Right lobe of liver (tissue), 4 donors: ENCODE measurements around the gene SRMS.

Source experiments
- POLR2A ChIP-seq: fragments of 450-650 bp; IDR thresholded peaks from one replicate; pipeline ENCODE4 v1.6.1; 2017; ENCODE audit warnings: antibody characterized with exemption, mild to moderate bottlenecking
- TF ChIP-seq, protein P1 (sequence below), 4 donors: fragments of 200-600 bp in 3 of 4; fragments of 450-650 bp in 1 of 4; IDR thresholded peaks; one replicate each; pipeline versions ENCODE4 v1.5.1 to v1.8.0; 2016 to 2022; ENCODE audit warnings: antibody characterized with exemption in 4 of 4, mild to moderate bottlenecking in 2 of 4
- donor health status: DM: no; HTN: no; CAD: no.
- donor health status: DM: no; HTN: no; CAD: no.
- donor health status: DM: no; HTN: yes; CAD: no.

DNA sequence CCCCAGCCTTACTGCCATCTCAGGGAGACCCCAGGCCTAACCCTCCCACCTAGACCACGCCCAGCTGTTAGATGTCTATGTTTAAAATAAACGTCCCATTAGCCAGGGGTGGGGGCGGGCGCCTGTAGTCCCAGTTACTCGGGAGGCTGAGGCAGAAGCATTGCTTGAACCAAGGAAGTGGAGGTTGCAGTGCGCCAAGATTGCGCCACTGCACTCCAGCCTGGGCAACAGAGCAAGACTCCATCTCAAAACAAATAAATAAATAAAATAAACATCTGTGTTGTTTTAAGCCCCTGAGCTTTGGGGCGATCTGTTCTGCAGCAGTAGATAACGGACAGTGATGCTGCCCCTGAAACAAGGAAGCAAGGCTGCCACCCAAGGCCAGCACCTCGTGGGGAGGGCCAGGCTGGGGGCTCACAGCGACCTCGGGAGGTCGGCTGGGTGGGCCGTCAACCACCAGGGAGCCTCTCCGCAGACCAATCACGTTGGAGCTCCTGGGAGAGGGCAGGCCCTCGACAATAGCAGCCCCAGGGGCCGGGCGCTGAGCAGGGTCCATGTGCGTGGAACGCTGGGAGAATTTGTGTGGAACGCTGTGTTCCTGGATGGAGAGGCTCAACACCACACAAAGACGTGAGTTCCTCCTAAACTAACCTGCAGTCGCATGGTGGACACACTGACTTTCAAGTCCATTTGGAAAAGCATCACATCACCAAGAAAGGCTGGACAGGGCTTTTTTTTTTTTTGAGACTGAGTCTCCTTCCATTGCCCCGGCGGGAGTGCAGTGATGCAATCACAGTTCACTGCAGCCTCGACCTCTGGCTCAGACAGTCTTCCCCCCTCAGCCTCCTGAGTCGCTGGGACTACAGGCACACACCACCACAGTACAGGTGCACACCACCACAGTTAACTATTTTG lies 27.5 kb upstream of the SRMS start:
- TF ChIP-seq, protein P1, sequence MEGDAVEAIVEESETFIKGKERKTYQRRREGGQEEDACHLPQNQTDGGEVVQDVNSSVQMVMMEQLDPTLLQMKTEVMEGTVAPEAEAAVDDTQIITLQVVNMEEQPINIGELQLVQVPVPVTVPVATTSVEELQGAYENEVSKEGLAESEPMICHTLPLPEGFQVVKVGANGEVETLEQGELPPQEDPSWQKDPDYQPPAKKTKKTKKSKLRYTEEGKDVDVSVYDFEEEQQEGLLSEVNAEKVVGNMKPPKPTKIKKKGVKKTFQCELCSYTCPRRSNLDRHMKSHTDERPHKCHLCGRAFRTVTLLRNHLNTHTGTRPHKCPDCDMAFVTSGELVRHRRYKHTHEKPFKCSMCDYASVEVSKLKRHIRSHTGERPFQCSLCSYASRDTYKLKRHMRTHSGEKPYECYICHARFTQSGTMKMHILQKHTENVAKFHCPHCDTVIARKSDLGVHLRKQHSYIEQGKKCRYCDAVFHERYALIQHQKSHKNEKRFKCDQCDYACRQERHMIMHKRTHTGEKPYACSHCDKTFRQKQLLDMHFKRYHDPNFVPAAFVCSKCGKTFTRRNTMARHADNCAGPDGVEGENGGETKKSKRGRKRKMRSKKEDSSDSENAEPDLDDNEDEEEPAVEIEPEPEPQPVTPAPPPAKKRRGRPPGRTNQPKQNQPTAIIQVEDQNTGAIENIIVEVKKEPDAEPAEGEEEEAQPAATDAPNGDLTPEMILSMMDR (IDR thresholded peaks at IDR 0.05) = no peak
- TF ChIP-seq POLR2A = no peak
